EH (cell line): ENCODE measurements around the gene ARHGEF38.
A peak's percentile ranks its signal among the peaks of the same experiment; 100 is the strongest.
"Not testable (repeated sequence)": the region's sequence is repeated elsewhere in the genome, so short reads cannot be mapped to it uniquely, and the experiment has no call there.

Experiments
- DNase-seq: peaks from one replicate; pipeline ENCODE4 v3.0.0-alpha.2; 2015; ENCODE audit warnings: low read depth

ARHGEF38 gene

DNA sequence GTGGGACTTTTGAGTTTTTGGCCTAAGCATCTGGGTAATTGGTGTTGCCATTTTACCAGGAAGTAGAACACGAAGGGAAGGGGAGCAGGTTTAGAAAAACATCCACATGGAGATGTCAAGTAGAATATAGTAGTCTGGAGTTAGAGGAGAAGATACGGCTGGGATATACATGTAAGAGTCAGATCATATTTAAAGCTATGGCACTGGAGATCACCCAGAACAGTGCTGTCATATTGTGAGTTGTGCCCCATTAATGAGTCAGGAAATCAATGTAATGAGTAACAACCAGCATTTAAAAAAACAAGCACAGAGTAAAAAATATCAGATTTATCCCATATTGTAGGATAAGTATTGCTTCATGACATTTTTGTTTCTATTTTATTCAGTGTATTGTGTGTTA lies 160.3 kb downstream of the ARHGEF38 start:
- DNase-seq, result peak; percentile 4

DNA sequence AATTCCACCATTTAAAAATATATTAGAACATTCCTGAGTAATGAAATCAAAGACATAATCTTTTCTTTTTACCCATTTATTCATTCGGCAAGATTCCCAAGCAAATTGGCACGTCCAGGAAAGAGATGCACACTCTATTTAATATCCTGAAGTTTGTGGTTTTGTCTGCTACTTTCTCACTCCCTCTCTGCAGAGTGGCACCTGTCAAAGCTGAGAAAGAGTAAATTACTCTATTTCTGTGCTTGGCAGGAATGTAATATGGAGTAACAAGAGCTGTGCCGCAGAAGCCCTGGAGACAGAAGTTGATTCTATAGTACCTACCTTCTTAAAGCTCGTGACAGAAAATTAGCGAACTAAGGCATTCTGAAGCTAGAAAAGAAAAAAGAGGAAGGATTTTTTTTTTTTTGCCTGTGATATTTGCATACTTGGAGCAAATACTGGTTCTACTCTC lies 161.7 kb downstream of the ARHGEF38 start:
- DNase-seq, result peak; percentile 58

GRCh38 chr4:105714932-105715331 lies 162.5 kb downstream of the ARHGEF38 start:
- no peak for DNase-seq

- DNase-seq, result peak; percentile 45
Observed at GRCh38 chr4:105715692-105716278, 163.4 kb downstream of the ARHGEF38 start.

DNA sequence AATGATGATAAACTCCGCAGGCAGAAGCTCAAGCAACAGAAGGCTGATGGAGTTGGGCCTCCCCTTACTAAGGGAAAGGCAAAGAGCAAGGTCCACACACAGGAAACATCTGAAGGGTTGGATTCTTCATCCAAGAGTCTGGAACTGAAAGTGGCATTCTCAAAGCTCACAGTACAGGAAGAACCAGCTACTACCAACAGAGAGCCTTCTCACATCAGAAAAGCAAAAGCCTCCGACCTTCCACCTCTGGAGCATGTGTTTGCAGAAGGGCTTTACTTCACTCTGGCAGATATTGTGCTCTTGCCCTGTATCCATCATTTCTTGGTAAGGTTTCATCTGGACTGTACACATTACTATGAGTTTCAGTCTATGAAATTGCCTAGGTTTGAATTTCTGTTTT lies 166.8 kb downstream of the ARHGEF38 start:
- no peak for DNase-seq

DNA sequence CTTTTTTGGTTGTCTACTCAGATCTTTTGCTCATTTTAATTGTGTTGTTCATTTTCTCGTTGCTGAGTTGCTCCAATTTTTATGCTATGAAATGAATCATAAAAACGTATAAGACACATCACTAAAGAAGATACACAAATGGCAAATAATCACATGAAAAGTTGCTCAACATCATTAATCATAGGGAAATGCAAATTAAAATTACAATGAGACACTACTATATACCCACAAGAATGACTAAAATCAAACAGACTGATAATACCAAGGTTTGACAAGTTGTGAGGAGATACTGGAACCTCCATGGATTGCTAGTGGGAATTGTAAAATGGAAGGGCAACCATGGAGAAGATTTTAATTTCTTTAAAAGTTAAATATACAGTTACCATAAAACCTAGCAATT lies 173.2 kb downstream of the ARHGEF38 start:
- DNase-seq, result no peak

DNA sequence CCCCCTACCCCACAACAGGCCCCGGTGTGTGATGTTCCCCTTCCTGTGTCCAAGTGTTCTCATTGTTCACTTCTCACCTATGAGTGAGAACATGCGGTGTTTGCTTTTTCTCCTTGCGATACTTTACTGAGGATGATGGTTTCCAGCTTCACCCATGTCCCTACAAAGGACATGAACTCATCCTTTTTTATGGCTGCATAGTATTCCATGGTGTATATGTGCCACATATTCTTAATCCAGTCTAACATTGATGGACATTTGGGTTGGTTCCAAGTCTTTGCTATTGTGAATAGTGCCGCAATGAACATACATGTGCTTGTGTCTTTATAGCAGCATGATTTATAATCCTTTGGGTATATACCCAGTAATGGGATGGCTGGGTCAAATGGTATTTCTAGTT lies 177.5 kb downstream of the ARHGEF38 start:
- DNase-seq, result not testable (repeated sequence)
